ENCODE results near the gene EPHB1. TPM values are rescaled to one million over a fixed set of nuclear protein-coding genes. Genes with fewer than 3 reads are reported as not detected.
"Not testable (repeated sequence)": the region's sequence is repeated elsewhere in the genome, so short reads cannot be mapped to it uniquely, and the experiment has no call there.

Gene EPHB1
- total RNA-seq, 4 donors from 2014 or later = 11.1 to 14.2 (median 13.0) TPM

- intact Hi-C loops (cut with DNase I; ENCODE audit: low total_unique reads) = no loop called here
- DNase-seq (ENCODE audit: low spot score in 2 of 2) = no peak
- TF ChIP-seq POLR2A (IDR thresholded peaks at IDR 0.05) (no peak), CTCF (IDR thresholded peaks at IDR 0.05) (no peak)
- WGBS, 2 donors = 76 to 82% methylated on average over 4 to 6 of the region's 6 CpGs
- no peak overlapping the region for H3K4me3 ChIP-seq (ENCODE audit: low read depth, poor library complexity, severe bottlenecking)
Measured at GRCh38 chr3:135056733-135057310, 261.8 kb downstream of the EPHB1 start.

- no peak overlapping the region for H3K4me3 ChIP-seq (ENCODE audit: low read depth, poor library complexity, severe bottlenecking)
- TF ChIP-seq CTCF (IDR thresholded peaks at IDR 0.05) = no peak
- no peak for TF ChIP-seq POLR2A (IDR thresholded peaks at IDR 0.05)
- intact Hi-C loops (cut with DNase I; ENCODE audit: low total_unique reads) = no loop called here
- 90 to 95% methylated on average over 5 of the region's 5 CpGs for WGBS, 2 donors
- no peak for DNase-seq (ENCODE audit: low spot score in 2 of 2)
Measured at GRCh38 chr3:135057996-135058395, 262.9 kb downstream of the EPHB1 start.

GRCh38 chr3:135059580-135059979, 264.5 kb downstream of the EPHB1 start:
- 81 to 85% methylated on average over 6 of the region's 6 CpGs for WGBS, 2 donors
- H3K4me3 ChIP-seq (ENCODE audit: low read depth, poor library complexity, severe bottlenecking) = no peak overlapping the region
- TF ChIP-seq POLR2A (IDR thresholded peaks at IDR 0.05) = no peak
- no peak for TF ChIP-seq CTCF (IDR thresholded peaks at IDR 0.05)
- DNase-seq (ENCODE audit: low spot score in 2 of 2) = no peak
- intact Hi-C loops (cut with DNase I; ENCODE audit: low total_unique reads) = no loop called here

DNA sequence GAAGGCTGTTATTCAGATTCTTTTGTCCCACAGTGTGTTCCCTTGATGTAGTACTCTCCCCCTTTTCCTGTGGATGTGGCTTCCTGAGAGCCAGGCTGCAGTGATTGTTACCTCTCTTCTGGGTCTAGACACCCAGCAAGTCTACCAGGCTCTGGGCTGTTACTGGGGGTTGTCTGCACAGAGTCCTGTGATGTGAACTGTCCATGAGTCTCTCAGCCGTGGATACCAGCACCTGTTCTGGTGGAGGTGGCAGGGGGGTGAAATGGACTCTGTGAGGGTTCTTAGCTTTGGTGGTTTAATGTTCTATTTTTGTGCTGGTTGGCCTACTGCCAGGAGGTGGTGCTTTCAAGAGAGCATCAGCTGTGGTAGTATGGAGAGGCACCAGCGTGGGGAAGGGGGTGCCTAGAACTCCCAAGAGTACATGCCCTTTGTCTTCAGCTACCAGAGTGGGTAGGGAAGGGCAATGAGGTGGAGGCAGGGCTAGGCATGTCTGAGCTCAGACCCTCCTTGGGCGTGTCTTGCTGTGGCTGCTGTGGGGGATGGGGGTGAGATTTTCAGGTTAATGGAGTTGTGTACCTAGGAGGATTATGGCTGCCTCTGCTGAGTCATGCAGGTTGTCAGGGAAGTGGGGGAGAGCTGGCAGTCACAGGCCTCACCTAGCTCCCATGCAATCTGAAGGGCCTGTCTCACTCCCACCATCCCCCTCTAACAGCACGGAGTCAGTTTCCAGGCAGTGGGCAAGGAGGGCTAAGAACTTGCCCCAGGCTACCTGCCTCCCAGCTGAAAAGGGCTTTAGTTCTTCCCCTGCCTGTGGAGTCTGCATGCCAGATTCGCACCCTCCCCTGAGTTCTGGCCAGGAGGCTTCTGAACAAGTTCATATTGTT, 272.0 kb downstream of the EPHB1 start:
- DNase-seq (ENCODE audit: low spot score in 2 of 2); intact Hi-C loops (cut with DNase I; ENCODE audit: low total_unique reads); H3K4me3 ChIP-seq (ENCODE audit: low read depth, poor library complexity, severe bottlenecking): not testable (repeated sequence)
- WGBS, 2 donors = 60 to 69% methylated on average over 5 of the region's 5 CpGs

- no peak for DNase-seq (ENCODE audit: low spot score in 2 of 2)
- intact Hi-C loops (cut with DNase I; ENCODE audit: low total_unique reads) = no loop called here
- H3K4me3 ChIP-seq (ENCODE audit: low read depth, poor library complexity, severe bottlenecking) = no peak overlapping the region
- TF ChIP-seq CTCF (IDR thresholded peaks at IDR 0.05) (no peak), POLR2A (IDR thresholded peaks at IDR 0.05) (no peak)
- WGBS, 2 donors = 83 to 88% methylated on average over 5 of the region's 5 CpGs
Measured at GRCh38 chr3:135068011-135068410, 273.0 kb downstream of the EPHB1 start.

DNA sequence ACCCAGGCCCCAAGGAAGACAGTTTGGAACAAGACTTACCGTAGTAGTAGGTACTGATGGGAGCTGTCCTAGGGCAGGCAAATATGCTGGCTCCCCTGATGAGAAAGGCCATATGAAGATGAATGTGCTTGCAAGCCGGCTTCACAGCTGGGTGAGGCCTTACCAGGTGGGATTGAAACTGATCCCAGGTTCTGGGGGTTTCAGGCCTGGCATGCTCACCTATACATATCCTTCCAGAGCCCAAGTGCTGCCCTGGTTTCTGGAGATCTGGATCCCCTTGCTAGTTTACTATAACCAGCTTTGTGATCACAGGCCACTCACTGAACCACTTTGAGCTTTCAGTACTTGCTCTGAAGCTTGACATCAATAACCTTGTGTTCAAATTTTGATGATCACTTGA, 274.3 kb downstream of the EPHB1 start:
- 82 to 92% methylated on average over 2 of the region's 2 CpGs for WGBS, 2 donors
- intact Hi-C loops (cut with DNase I; ENCODE audit: low total_unique reads) = no loop called here

More for the DNA sequence above, 274.3 kb downstream of the EPHB1 start:
- TF ChIP-seq POLR2A (IDR thresholded peaks at IDR 0.05) = no peak
- no peak for TF ChIP-seq CTCF (IDR thresholded peaks at IDR 0.05)
- DNase-seq (ENCODE audit: low spot score in 2 of 2) = no peak
- H3K4me3 ChIP-seq (ENCODE audit: low read depth, poor library complexity, severe bottlenecking) = no peak overlapping the region
